ENCODE results near the gene ATP2A1. TPM values are rescaled to one million over a fixed set of nuclear protein-coding genes. Genes with fewer than 3 reads are reported as not detected.
A peak's percentile ranks its signal among the peaks of the same experiment; 100 is the strongest.
"Not testable (repeated sequence)": the region's sequence is repeated elsewhere in the genome, so short reads cannot be mapped to it uniquely, and the experiment has no call there.

ATP2A1 gene
- total RNA-seq, 2 experiments from 2014 or later: 1.6 to 2.5 TPM

GRCh38 chr16:28865001-28865688 lies 13.1 kb upstream of the ATP2A1 start:
- Mint-ChIP-seq H3K4me1 (peaks cover 33% of the 10 kb centered on the region), H3K36me3 (ENCODE audit: low read depth) (peaks cover 27% of the 10 kb centered on the region), H3K4me3 (peak overlapping the region; percentile 87), H3K9me3 (no peaks in the 10 kb centered on the region), H3K27ac (peak overlapping the region; percentile 90), H3K27me3 (no peaks in the 10 kb centered on the region)
- no peak for DNase-seq
- ChIA-PET CTCF (interaction anchor here (1.1 to 4.1 kb wide), 5 partner anchors 9 to 80 kb away, joined by 3 to 45 read pairs (median 5); partner anchors contain the start of gene TUFM), POLR2A (interaction anchor here (1.0 to 7.0 kb wide), 8 partner anchors 9 to 210 kb away, joined by 3 to 136 read pairs (median 25); partner anchors contain the start of genes ATXN2L, NFATC2IP and TUFM)

- ChIA-PET CTCF (interaction anchor here (1.1 to 1.2 kb wide), 2 partner anchors 8 to 79 kb away, joined by 4 to 8 read pairs; no protein-coding TSS in a partner anchor), POLR2A (interaction anchor here (3.8 to 7.0 kb wide), 3 partner anchors 14 to 44 kb away, joined by 36 to 136 read pairs (median 64); partner anchors contain the start of genes ATXN2L and TUFM)
- Mint-ChIP-seq H3K27ac (no peak overlapping the region), H3K4me1 (peaks cover 33% of the 10 kb centered on the region), H3K9me3 (no peaks in the 10 kb centered on the region), H3K27me3 (no peaks in the 10 kb centered on the region), H3K4me3 (no peak overlapping the region), H3K36me3 (ENCODE audit: low read depth) (peaks cover 33% of the 10 kb centered on the region)
- no peak for DNase-seq
Observed at GRCh38 chr16:28865722-28866453, 12.4 kb upstream of the ATP2A1 start.

- Mint-ChIP-seq H3K36me3 (ENCODE audit: low read depth) (peaks cover 33% of the 10 kb centered on the region), H3K9me3 (no peaks in the 10 kb centered on the region), H3K4me1 (peaks cover 33% of the 10 kb centered on the region), H3K4me3 (peak overlapping the region; percentile 30), H3K27me3 (no peaks in the 10 kb centered on the region), H3K27ac (no peak overlapping the region)
- ChIA-PET CTCF (no interaction called here), POLR2A (interaction anchor here (6.2 to 7.0 kb wide), 2 partner anchors 20 to 44 kb away, joined by 64 to 136 read pairs; partner anchors contain the start of genes ATXN2L and TUFM)
- DNase-seq: no peak
Observed at GRCh38 chr16:28866454-28866804, 11.9 kb upstream of the ATP2A1 start.

DNA sequence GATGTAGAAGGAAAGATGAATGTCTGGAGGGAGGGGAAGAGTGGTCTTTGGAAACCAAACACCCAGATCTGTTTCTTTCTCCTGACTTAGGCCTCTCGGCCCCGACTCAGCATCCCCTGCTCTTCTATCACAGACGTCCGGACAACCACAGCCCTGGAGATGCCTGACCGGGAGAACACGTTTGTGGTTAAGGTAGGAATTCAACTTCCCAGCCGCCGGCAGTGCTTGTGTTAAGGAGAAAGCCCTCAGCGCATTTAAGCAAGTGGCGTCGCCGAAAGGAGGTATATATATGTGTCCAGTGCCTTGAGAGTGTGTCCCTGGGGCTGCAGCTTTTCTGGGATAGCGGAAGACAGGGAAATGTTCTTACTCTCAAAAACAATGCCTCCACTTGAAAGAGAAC lies 11.0 kb upstream of the ATP2A1 start:
- peaks cover 26% of the 10 kb centered on the region for H3K4me1 Mint-ChIP-seq
- H3K36me3 Mint-ChIP-seq (ENCODE audit: low read depth): peaks cover 31% of the 10 kb centered on the region
- no peaks in the 10 kb centered on the region for H3K27me3 Mint-ChIP-seq
- no peak overlapping the region for H3K27ac Mint-ChIP-seq
- POLR2A ChIA-PET: interaction anchor here (7.0 kb wide), 1 partner anchor 21 kb away, joined by 136 read pairs; the partner anchor contains the start of gene TUFM
- DNase-seq: no peak
- H3K9me3 Mint-ChIP-seq: no peaks in the 10 kb centered on the region
- CTCF ChIA-PET: no interaction called here
- H3K4me3 Mint-ChIP-seq: no peak overlapping the region

DNA sequence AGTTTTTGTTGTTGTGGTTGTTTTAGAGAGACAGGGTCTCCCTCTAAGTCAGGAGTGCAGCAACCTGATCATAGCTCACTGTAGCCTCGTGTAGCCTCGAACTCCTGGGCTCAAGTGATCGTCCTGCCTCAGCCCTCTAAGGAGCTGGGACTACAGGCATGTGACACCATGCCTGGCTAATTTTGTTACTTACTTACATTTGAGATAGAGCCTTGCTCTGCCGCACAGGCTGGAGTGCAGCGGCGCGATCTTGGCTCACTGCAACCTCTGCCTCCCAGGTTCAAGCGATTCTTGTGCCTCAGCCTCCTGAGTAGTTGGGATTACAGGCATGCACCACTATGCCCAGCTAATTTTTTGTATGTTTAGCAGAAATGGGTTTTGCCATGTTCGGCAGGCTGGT lies 10.6 kb upstream of the ATP2A1 start:
- H3K27ac Mint-ChIP-seq, H3K27me3 Mint-ChIP-seq, DNase-seq, H3K9me3 Mint-ChIP-seq, CTCF ChIA-PET, H3K4me3 Mint-ChIP-seq: not testable (repeated sequence)
- peaks cover 36% of the 10 kb centered on the region for H3K36me3 Mint-ChIP-seq (ENCODE audit: low read depth)
- H3K4me1 Mint-ChIP-seq: peaks cover 25% of the 10 kb centered on the region
- POLR2A ChIA-PET: interaction anchor here (7.0 kb wide), 1 partner anchor 21 kb away, joined by 136 read pairs; the partner anchor contains the start of gene TUFM

DNA sequence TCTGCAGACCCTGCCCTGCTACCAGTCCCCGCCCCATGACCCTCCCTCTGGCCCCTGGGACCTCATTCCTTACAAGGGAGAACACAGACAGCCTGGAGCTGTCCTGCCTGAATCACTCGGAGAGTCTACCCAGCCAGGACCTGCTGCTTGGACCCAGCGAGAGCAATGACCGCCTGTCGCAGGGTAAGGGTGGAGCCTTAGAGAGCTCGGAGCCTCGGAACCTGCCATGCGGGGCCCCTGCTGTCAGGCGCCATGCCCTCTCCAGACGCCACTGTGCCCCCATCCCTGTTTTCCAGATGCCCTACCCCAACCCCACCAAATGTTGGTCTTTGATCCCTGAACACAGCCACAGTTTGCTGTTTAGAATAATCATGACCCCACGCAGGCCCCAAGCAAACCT lies 9.1 kb upstream of the ATP2A1 start:
- H3K27me3 Mint-ChIP-seq: no peaks in the 10 kb centered on the region
- H3K9me3 Mint-ChIP-seq: no peaks in the 10 kb centered on the region
- peaks cover 36% of the 10 kb centered on the region for H3K36me3 Mint-ChIP-seq (ENCODE audit: low read depth)
- ChIA-PET POLR2A (interaction anchor here (1.5 kb wide), 1 partner anchor 10 kb away, joined by 6 read pairs; no protein-coding TSS in a partner anchor), CTCF (no interaction called here)
- no peak overlapping the region for H3K4me3 Mint-ChIP-seq
- H3K27ac Mint-ChIP-seq: no peak overlapping the region
- DNase-seq: no peak
- peaks cover 19% of the 10 kb centered on the region for H3K4me1 Mint-ChIP-seq

GRCh38 chr16:28872952-28873351 lies 5.3 kb upstream of the ATP2A1 start:
- peaks cover 6% of the 10 kb centered on the region for H3K4me1 Mint-ChIP-seq
- no peaks in the 10 kb centered on the region for H3K27me3 Mint-ChIP-seq
- no peaks in the 10 kb centered on the region for H3K9me3 Mint-ChIP-seq
- ChIA-PET CTCF (interaction anchor here (0.9 to 2.3 kb wide), 4 partner anchors 8 to 71 kb away, joined by 4 to 20 read pairs (median 5); no protein-coding TSS in a partner anchor), POLR2A (interaction anchor here (1.0 to 5.7 kb wide), 3 partner anchors 10 to 40 kb away, joined by 3 to 37 read pairs (median 4); partner anchors contain the start of gene SH2B1)
- no peak overlapping the region for H3K27ac Mint-ChIP-seq
- no peak for DNase-seq
- no peak overlapping the region for H3K4me3 Mint-ChIP-seq
- peaks cover 29% of the 10 kb centered on the region for H3K36me3 Mint-ChIP-seq (ENCODE audit: low read depth)

GRCh38 chr16:28873543-28874201 lies 4.6 kb upstream of the ATP2A1 start:
- no peaks in the 10 kb centered on the region for H3K9me3 Mint-ChIP-seq
- peak; percentile 62 for DNase-seq
- H3K27me3 Mint-ChIP-seq: no peaks in the 10 kb centered on the region
- CTCF ChIA-PET: interaction anchor here (0.5 to 2.3 kb wide), 6 partner anchors 8 to 71 kb away, joined by 3 to 20 read pairs (median 4); no protein-coding TSS in a partner anchor
- peaks cover 12% of the 10 kb centered on the region for H3K4me1 Mint-ChIP-seq
- H3K27ac Mint-ChIP-seq: no peak overlapping the region
- peaks cover 29% of the 10 kb centered on the region for H3K36me3 Mint-ChIP-seq (ENCODE audit: low read depth)
- POLR2A ChIA-PET: interaction anchor here (1.0 to 5.7 kb wide), 3 partner anchors 11 to 39 kb away, joined by 3 to 37 read pairs (median 4); partner anchors contain the start of gene SH2B1
- no peak overlapping the region for H3K4me3 Mint-ChIP-seq

DNA sequence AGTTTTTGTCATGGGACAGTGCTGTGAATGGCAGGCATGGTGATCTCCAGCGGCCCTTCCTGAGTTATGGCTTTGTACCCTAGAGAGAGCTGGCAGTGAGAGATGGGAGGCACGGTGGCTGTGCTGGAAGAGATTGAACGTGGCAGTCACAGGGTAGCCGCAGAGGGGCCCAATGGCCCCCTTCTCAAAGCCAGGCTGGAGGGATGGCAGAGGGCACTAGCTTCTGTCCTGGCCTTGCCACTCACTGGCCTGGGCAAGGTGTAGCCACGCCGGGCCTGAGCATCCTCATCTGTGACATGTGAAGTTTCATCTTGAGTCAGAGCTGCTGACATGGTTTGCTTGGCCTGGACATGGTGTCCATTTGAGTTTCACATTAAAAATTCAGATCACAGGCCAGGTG lies 3.9 kb upstream of the ATP2A1 start:
- Mint-ChIP-seq H3K9me3 (no peaks in the 10 kb centered on the region), H3K4me3 (no peak overlapping the region), H3K4me1 (peaks cover 19% of the 10 kb centered on the region), H3K27me3 (no peaks in the 10 kb centered on the region), H3K36me3 (ENCODE audit: low read depth) (peaks cover 25% of the 10 kb centered on the region), H3K27ac (no peak overlapping the region)
- no peak for DNase-seq
- ChIA-PET CTCF (interaction anchor here (0.5 to 2.3 kb wide), 6 partner anchors 9 to 76 kb away, joined by 3 to 20 read pairs (median 4); partner anchors contain the start of gene NFATC2IP), POLR2A (interaction anchor here (1.3 to 5.7 kb wide), 2 partner anchors 11 to 38 kb away, joined by 3 to 37 read pairs; partner anchors contain the start of gene SH2B1)

DNA sequence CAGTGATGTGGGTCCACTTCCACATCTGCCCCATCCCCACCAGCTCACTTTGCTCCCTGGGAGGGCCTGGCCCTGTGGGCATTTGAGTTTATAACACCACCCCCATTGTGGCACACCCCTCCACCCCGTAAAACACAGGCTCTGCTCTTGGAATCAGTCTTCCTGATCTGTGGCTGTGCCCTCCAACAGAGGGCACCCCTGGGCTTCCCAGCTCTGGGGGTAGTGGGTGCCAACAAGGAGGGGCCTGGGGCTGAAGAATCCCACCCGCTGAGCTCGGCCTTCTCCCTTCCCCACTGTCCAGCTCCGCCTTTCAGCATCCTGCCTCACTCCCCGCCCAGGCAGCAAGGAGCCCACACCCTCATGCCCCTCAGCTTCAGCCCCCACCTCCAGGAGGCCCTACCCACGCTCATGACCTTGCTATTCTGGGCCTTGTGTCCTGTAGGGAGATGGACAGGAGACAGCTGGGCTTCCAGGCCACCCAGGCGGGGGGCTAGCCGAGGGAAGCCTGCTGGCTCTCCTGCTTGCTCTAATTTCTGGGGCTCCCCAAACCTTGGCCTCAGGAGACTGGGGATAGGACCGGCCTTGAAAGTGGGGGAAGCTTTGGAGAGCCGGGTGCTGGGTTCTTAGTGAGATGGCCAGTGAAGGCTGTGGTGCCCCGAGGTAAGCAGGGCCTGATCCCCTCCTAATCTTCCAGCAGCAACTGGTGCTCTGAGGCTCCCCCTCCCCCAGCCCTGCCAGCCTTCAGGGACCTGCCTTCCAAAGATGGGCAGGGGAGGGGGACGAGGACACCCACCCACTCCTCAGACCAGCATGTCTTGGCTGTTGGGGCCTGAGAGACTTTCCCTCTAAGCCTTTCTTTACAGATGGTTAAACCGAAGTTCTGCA lies 2.9 kb upstream of the ATP2A1 start:
- Mint-ChIP-seq H3K4me1 (peaks cover 25% of the 10 kb centered on the region), H3K27ac (peak overlapping the region; percentile 47), H3K9me3 (no peaks in the 10 kb centered on the region), H3K27me3 (no peaks in the 10 kb centered on the region), H3K36me3 (ENCODE audit: low read depth) (peaks cover 16% of the 10 kb centered on the region), H3K4me3 (no peak overlapping the region)
- no peak for DNase-seq
- POLR2A ChIA-PET: interaction anchor here (0.7 to 5.7 kb wide), 2 partner anchors 12 to 75 kb away, joined by 3 to 37 read pairs; partner anchors contain the start of genes NFATC2IP and SH2B1
- CTCF ChIA-PET: interaction anchor here (1.2 to 2.3 kb wide), 2 partner anchors 69 to 75 kb away, joined by 3 to 20 read pairs; partner anchors contain the start of gene NFATC2IP

DNA sequence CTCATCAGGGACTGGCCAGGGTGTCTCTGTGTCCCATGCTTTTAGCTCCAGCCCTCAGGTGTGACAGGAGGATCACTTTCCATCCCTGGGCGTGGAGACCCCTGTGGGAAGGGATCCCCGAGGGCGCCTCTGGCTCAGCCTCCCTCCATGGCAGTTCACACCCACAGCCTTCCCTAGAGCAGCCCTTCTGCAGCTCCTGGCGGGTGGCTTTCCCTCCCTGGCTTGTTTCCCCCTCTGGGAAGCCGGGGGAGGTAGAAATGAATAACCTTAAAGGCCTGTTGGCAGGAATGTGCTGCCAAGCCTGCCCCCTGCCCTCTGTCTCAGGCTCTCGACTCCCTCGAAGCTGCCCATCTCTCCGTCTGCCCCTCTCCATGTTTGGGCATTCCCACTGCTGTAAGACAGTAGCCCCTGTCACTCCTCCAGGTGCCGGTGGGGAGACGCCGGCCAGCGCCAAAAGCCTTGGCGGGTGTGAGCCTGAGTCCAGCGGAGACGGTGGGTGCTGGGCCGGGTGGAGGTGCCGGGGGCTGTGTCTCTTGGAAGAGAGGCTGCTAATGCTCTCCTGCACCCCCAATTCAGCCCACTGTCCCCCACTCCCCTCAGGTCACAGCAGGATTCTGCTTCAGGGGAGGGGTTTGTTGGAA lies 2.1 kb upstream of the ATP2A1 start:
- Mint-ChIP-seq H3K27ac (no peak overlapping the region), H3K4me1 (peaks cover 31% of the 10 kb centered on the region), H3K4me3 (no peak overlapping the region), H3K36me3 (ENCODE audit: low read depth) (peaks cover 12% of the 10 kb centered on the region), H3K9me3 (no peaks in the 10 kb centered on the region), H3K27me3 (peaks cover 5% of the 10 kb centered on the region)
- DNase-seq: no peak
- CTCF ChIA-PET: no interaction called here
- POLR2A ChIA-PET: interaction anchor here (0.7 to 5.7 kb wide), 2 partner anchors 13 to 74 kb away, joined by 3 to 37 read pairs; partner anchors contain the start of genes NFATC2IP and SH2B1
